Superior temporal gyrus (tissue), 1 donor: ENCODE data around the gene PLD3.

Source experiments
- DNase-seq: peaks from one replicate; pipeline ENCODE4 v3.0.0-alpha.2; 2016; ENCODE audit errors: extremely low spot score

Gene PLD3

GRCh38 chr19:40413291-40413845, 64.9 kb downstream of the PLD3 start, which contains the start of gene PRX:
TSS of gene PRX (minus strand) at chr19:40413378. CDS start at chr19:40407932, 5,446 bp downstream.
- DNase-seq: no peak

- no peak for DNase-seq
Observed at GRCh38 chr19:40414542-40415535, 66.3 kb downstream of the PLD3 start.

GRCh38 chr19:40415768-40416167, 67.3 kb downstream of the PLD3 start:
- no peak for DNase-seq

- DNase-seq: no peak
Observed at GRCh38 chr19:40416918-40417642, 68.6 kb downstream of the PLD3 start.

- DNase-seq: no peak
Observed at GRCh38 chr19:40417643-40417981, 69.1 kb downstream of the PLD3 start.

- DNase-seq: no peak
Observed at GRCh38 chr19:40418040-40418439, 69.5 kb downstream of the PLD3 start.

GRCh38 chr19:40419066-40419612, 70.6 kb downstream of the PLD3 start:
- DNase-seq: no peak

- no peak for DNase-seq
Observed at GRCh38 chr19:40419780-40420179, 71.3 kb downstream of the PLD3 start.

- no peak for DNase-seq
Observed at GRCh38 chr19:40420451-40420765, 71.9 kb downstream of the PLD3 start.

- peak; percentile 85 for DNase-seq
Observed at GRCh38 chr19:40420766-40421765, 72.6 kb downstream of the PLD3 start.

GRCh38 chr19:40421993-40422747, 73.7 kb downstream of the PLD3 start:
- no peak for DNase-seq

- no peak for DNase-seq
Observed at GRCh38 chr19:40422748-40423566, 74.5 kb downstream of the PLD3 start.

GRCh38 chr19:40423938-40424337, 75.4 kb downstream of the PLD3 start:
- no peak for DNase-seq

- DNase-seq: peak; percentile 26
Observed at GRCh38 chr19:40424637-40425449, 76.3 kb downstream of the PLD3 start.

- DNase-seq: peak; percentile 100
Observed at GRCh38 chr19:40425450-40426287, 77.2 kb downstream of the PLD3 start, which contains the start of gene SERTAD1. TSS of gene SERTAD1 (minus strand) at chr19:40425992. CDS start at chr19:40423546, 2,446 bp downstream.
